ENCODE data around the gene C21orf91. TPM values are rescaled to one million over a fixed set of nuclear protein-coding genes. Genes with fewer than 3 reads are reported as not detected.

C21orf91 gene
- total and polyA plus RNA-seq, 9 of the 15 experiments (the other 6 are each of a cell fraction or from before 2014, with no cell fraction given), result 3.9 to 14.1 (median 12.1) TPM

GRCh38 chr21:17759511-17760178 is 59.5 kb downstream of the C21orf91 start:
- Histone ChIP-seq H3K4me1 (replicated peaks in 1 of 2; ENCODE audit: control insufficient read depth in 2 of 2, insufficient read depth in 2 of 2, low read length in 2 of 2) (peaks cover 0 to 8% of the 10 kb centered on the region in 2 experiments; a peak in 1 of 5 replicates), H3K4me2 (ENCODE audit: insufficient read depth, low read length) (no peak overlapping the region), H3K27me3 (ENCODE audit: control insufficient read depth in 2 of 2, insufficient read depth in 2 of 2, low read length in 2 of 2) (no peaks in the 10 kb centered on the region), H3K9me3 (replicated peaks; ENCODE audit: control insufficient read depth, insufficient read depth, low read depth, low read length) (no peaks in the 10 kb centered on the region), H3K79me2 (ENCODE audit: control insufficient read depth, insufficient read depth, low read length) (no peaks in the 10 kb centered on the region), H3K9ac (ENCODE audit: insufficient read depth in 1 of 2, low read depth in 2 of 2, low read length in 2 of 2) (no peak overlapping the region), H3K4me3 (no peak overlapping the region), H2AFZ (ENCODE audit: low read depth, low read length) (peak overlapping the region; percentile 74), H3K27ac (ENCODE audit: extremely low read depth, low read depth, low read length) (peak overlapping the region; percentile 64; the same call in 1 of the 3 replicates), H3K9me1 (ENCODE audit: control insufficient read depth, insufficient read depth, low read length) (no peaks in the 10 kb centered on the region), H4K20me1 (replicated peaks; ENCODE audit: control insufficient read depth, insufficient read depth, low read length) (no peaks in the 10 kb centered on the region), H3K36me3 (ENCODE audit: control insufficient read depth, insufficient read depth, low read length) (no peaks in the 10 kb centered on the region)
- WGBS (ENCODE audit: insufficient coverage, low coverage, missing lambda C conversion rate), result 1% methylated on average over 4 of the region's 4 CpGs
- intact Hi-C loops (cut with micrococcal nuclease) (no loop called here), in situ Hi-C loops (cut with MboI) (no loop called here)
- FAIRE-seq, result no peak
- ATAC-seq, result no peak
- POLR2A ChIA-PET, result no interaction called here
- TF ChIP-seq ZC3H11A (IDR thresholded peaks at IDR 0.05; ENCODE audit: low read depth, low read length) (no peak), FOXA3 (CRISPR knock-in tag; conservative IDR thresholded peaks at IDR 0.05 in 1 of 2, IDR thresholded peaks at IDR 0.05 in 1 of 2) (peak in 1 of 2 experiments; percentile 30; a peak in 1 of 4 replicates)
- DNase-seq (ENCODE audit: extremely low read depth in 1 of 4, low spot score in 3 of 4), result no peak
- CTCF ChIA-PET (ENCODE audit: low intra/inter-chr PET ratio), result no interaction called here
- no TSS peak for BruUV-seq (replicated peaks)

DNA sequence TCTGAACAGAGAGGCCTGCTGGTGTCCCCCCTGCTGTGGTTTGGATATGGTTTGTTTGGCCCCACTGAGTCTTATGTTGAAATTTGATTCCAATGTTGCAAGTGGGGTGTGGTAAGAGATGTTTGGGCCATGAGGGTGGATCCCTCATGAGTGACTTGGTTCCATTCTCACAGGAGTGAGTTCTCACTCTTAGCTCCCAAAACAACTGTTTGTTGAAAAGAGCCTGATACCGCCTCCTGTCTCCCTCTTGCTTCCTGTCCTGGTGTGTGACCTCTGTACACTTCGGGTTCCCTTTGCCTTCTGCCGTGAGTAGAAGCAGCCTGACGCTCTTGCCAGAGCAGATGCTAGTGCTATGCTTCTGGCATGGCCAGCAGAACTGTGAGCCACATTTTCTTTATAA is 60.5 kb downstream of the C21orf91 start:
- POLR2A ChIA-PET, result no interaction called here
- Histone ChIP-seq H3K4me1 (replicated peaks in 1 of 2; ENCODE audit: control insufficient read depth in 2 of 2, insufficient read depth in 2 of 2, low read length in 2 of 2) (peaks cover 0 to 8% of the 10 kb centered on the region in 2 experiments; a peak in 1 of 5 replicates), H2AFZ (ENCODE audit: low read depth, low read length) (peak overlapping the region; percentile 74), H3K79me2 (ENCODE audit: control insufficient read depth, insufficient read depth, low read length) (no peaks in the 10 kb centered on the region), H3K9me3 (replicated peaks; ENCODE audit: control insufficient read depth, insufficient read depth, low read depth, low read length) (no peaks in the 10 kb centered on the region), H3K36me3 (ENCODE audit: control insufficient read depth, insufficient read depth, low read length) (no peaks in the 10 kb centered on the region), H3K27me3 (ENCODE audit: control insufficient read depth in 2 of 2, insufficient read depth in 2 of 2, low read length in 2 of 2) (no peaks in the 10 kb centered on the region), H3K9me1 (ENCODE audit: control insufficient read depth, insufficient read depth, low read length) (no peaks in the 10 kb centered on the region), H4K20me1 (replicated peaks; ENCODE audit: control insufficient read depth, insufficient read depth, low read length) (no peaks in the 10 kb centered on the region), H3K4me3 (no peak overlapping the region), H3K27ac (ENCODE audit: extremely low read depth, low read depth, low read length) (peak overlapping the region; percentile 64; the same call in 1 of the 3 replicates), H3K9ac (ENCODE audit: insufficient read depth in 1 of 2, low read depth in 2 of 2, low read length in 2 of 2) (no peak overlapping the region), H3K4me2 (ENCODE audit: insufficient read depth, low read length) (no peak overlapping the region; the same call in 1 of the 2 replicates)
- ATAC-seq, result peak; percentile 74
- WGBS (ENCODE audit: insufficient coverage, low coverage, missing lambda C conversion rate), result 2% methylated on average over 4 of the region's 4 CpGs
- no TSS peak for BruUV-seq (replicated peaks)
- in situ Hi-C loops (cut with MboI) (no loop called here), intact Hi-C loops (cut with micrococcal nuclease) (no loop called here)
- peak; percentile 23 for FAIRE-seq
- CTCF ChIA-PET (ENCODE audit: low intra/inter-chr PET ratio), result no interaction called here
- no peak for TF ChIP-seq NR2C1 (IDR thresholded peaks at IDR 0.05)
- TF ChIP-seq NR2C1 (tag; IDR thresholded peaks at IDR 0.05), result peak; percentile 25; the same call in 1 of the 2 replicates
- TF ChIP-seq GABPB1 (CRISPR knock-in tag; IDR thresholded peaks at IDR 0.05), result no peak
- TF ChIP-seq DACH1 (IDR thresholded peaks at IDR 0.05; ENCODE audit: partially characterized antibody), result no peak
- TF ChIP-seq CEBPG (CRISPR knock-in tag; IDR thresholded peaks at IDR 0.05), result no peak
- TF ChIP-seq CEBPG (tag; conservative IDR thresholded peaks at IDR 0.05 in 1 of 2, IDR thresholded peaks at IDR 0.05 in 1 of 2), result 0 out of 4 replicates have a peak, but pooled peaks of 1 of the 2 experiments have one; percentile 24
- DNase-seq (ENCODE audit: extremely low read depth in 1 of 4, low spot score in 3 of 4), result peak in 1 of 4 experiments; percentile 14
